ENCODE measurements around the gene BCO2. TPM values are rescaled to one million over a fixed set of nuclear protein-coding genes. Genes with fewer than 3 reads are reported as not detected.

BCO2 gene
- total RNA-seq, 1 experiment from 2014 or later = 2.9 TPM

GRCh38 chr11:112177589-112177988 is 2.3 kb downstream of the BCO2 start:
- no peaks in the 10 kb centered on the region for H3K36me3 ChIP-seq (ENCODE audit: low read depth, low read length)
- no peak overlapping the region for H2AFZ ChIP-seq (ENCODE audit: low read length)
- ATAC-seq (no peak), DNase-seq (no peak)
- H3F3A ChIP-seq (ENCODE audit: low read length, unreplicated experiment) = no peaks in the 10 kb centered on the region
- no peak overlapping the region for H3K4me2 ChIP-seq (ENCODE audit: low read length)
- no peaks in the 10 kb centered on the region for H3K27me3 ChIP-seq (ENCODE audit: low read length)
- ChIA-PET CTCF (no interaction called here), POLR2A (ENCODE audit: unreplicated experiment) (no interaction called here)
- no peaks in the 10 kb centered on the region for H3K79me2 ChIP-seq (ENCODE audit: low read length)
- TF ChIP-seq EZH2phosphoT487 (IDR thresholded peaks at IDR 0.05; ENCODE audit: borderline replicate concordance, low read length) = no peak
- TF ChIP-seq CTCF (conservative IDR thresholded peaks at IDR 0.05; ENCODE audit: low read depth, low read length) = no peak
- TF ChIP-seq EZH2 (IDR thresholded peaks at IDR 0.05; ENCODE audit: low read length, unreplicated experiment) = no peak
- no peak overlapping the region for H3K9ac ChIP-seq (ENCODE audit: low read length)
- no peaks in the 10 kb centered on the region for H3K9me2 ChIP-seq (replicated peaks; ENCODE audit: low read length)
- no peak overlapping the region for H3K27ac ChIP-seq (ENCODE audit: low read length)
- H3K4me1 ChIP-seq (ENCODE audit: insufficient read depth, low read length) = peaks cover 16% of the 10 kb centered on the region
- no peak overlapping the region for H3K4me3 ChIP-seq (ENCODE audit: low read length)
- H4K20me1 ChIP-seq (ENCODE audit: low read length) = no peaks in the 10 kb centered on the region
- BruUV-seq (replicated peaks) = no TSS peak
- intact Hi-C loops (cut with micrococcal nuclease) = loop anchor here (5.0 kb wide), 1 partner anchor 40 kb away; no protein-coding TSS in a partner anchor
- H3K9me3 ChIP-seq (ENCODE audit: low read length) = no peaks in the 10 kb centered on the region

GRCh38 chr11:112178428-112178827 is 3.1 kb downstream of the BCO2 start:
- Histone ChIP-seq H3K9me3 (ENCODE audit: low read length) (no peaks in the 10 kb centered on the region), H3K9me2 (replicated peaks; ENCODE audit: low read length) (no peaks in the 10 kb centered on the region), H4K20me1 (ENCODE audit: low read length) (no peaks in the 10 kb centered on the region), H3K4me2 (ENCODE audit: low read length) (no peak overlapping the region), H3K27me3 (ENCODE audit: low read length) (no peaks in the 10 kb centered on the region), H3K9ac (ENCODE audit: low read length) (no peak overlapping the region), H2AFZ (ENCODE audit: low read length) (no peak overlapping the region), H3K27ac (ENCODE audit: low read length) (no peak overlapping the region), H3K36me3 (ENCODE audit: low read depth, low read length) (no peaks in the 10 kb centered on the region), H3K79me2 (ENCODE audit: low read length) (no peaks in the 10 kb centered on the region), H3F3A (ENCODE audit: low read length, unreplicated experiment) (no peaks in the 10 kb centered on the region), H3K4me3 (ENCODE audit: low read length) (no peak overlapping the region), H3K4me1 (ENCODE audit: insufficient read depth, low read length) (peaks cover 9% of the 10 kb centered on the region; the same call in 1 of the 2 replicates)
- intact Hi-C loops (cut with micrococcal nuclease) = loop anchor here (5.0 kb wide), 1 partner anchor 39 kb away; no protein-coding TSS in a partner anchor
- no TSS peak for BruUV-seq (replicated peaks)
- ChIA-PET POLR2A (ENCODE audit: unreplicated experiment) (no interaction called here), CTCF (no interaction called here)
- ATAC-seq (no peak), DNase-seq (no peak)
- no peak for TF ChIP-seq EZH2 (IDR thresholded peaks at IDR 0.05; ENCODE audit: low read length, unreplicated experiment)
- TF ChIP-seq EZH2phosphoT487 (IDR thresholded peaks at IDR 0.05; ENCODE audit: borderline replicate concordance, low read length) = no peak
- TF ChIP-seq CTCF (conservative IDR thresholded peaks at IDR 0.05; ENCODE audit: low read depth, low read length) = no peak

- Histone ChIP-seq H3K4me3 (ENCODE audit: low read length) (no peak overlapping the region), H3K4me1 (ENCODE audit: insufficient read depth, low read length) (peaks cover 9% of the 10 kb centered on the region; the same call in 1 of the 2 replicates), H3K9me3 (ENCODE audit: low read length) (no peaks in the 10 kb centered on the region), H3F3A (ENCODE audit: low read length, unreplicated experiment) (no peaks in the 10 kb centered on the region), H3K9ac (ENCODE audit: low read length) (no peak overlapping the region), H3K27ac (ENCODE audit: low read length) (no peak overlapping the region), H3K9me2 (replicated peaks; ENCODE audit: low read length) (no peaks in the 10 kb centered on the region), H3K79me2 (ENCODE audit: low read length) (no peaks in the 10 kb centered on the region), H3K36me3 (ENCODE audit: low read depth, low read length) (no peaks in the 10 kb centered on the region), H3K4me2 (ENCODE audit: low read length) (no peak overlapping the region), H3K27me3 (ENCODE audit: low read length) (no peaks in the 10 kb centered on the region), H2AFZ (ENCODE audit: low read length) (no peak overlapping the region), H4K20me1 (ENCODE audit: low read length) (no peaks in the 10 kb centered on the region)
- ChIA-PET CTCF (no interaction called here), POLR2A (ENCODE audit: unreplicated experiment) (no interaction called here)
- TF ChIP-seq EZH2 (IDR thresholded peaks at IDR 0.05; ENCODE audit: low read length, unreplicated experiment) (no peak), EZH2phosphoT487 (IDR thresholded peaks at IDR 0.05; ENCODE audit: borderline replicate concordance, low read length) (no peak), CTCF (conservative IDR thresholded peaks at IDR 0.05; ENCODE audit: low read depth, low read length) (no peak)
- intact Hi-C loops (cut with micrococcal nuclease) = loop anchor here (5.0 kb wide), 1 partner anchor 38 kb away; no protein-coding TSS in a partner anchor
- BruUV-seq (replicated peaks) = no TSS peak
- DNase-seq (no peak), ATAC-seq (no peak)
Observed at GRCh38 chr11:112178936-112179335, 3.6 kb downstream of the BCO2 start.
